ENCODE measurements around the gene FAM184A.

The FAM184A gene

DNA sequence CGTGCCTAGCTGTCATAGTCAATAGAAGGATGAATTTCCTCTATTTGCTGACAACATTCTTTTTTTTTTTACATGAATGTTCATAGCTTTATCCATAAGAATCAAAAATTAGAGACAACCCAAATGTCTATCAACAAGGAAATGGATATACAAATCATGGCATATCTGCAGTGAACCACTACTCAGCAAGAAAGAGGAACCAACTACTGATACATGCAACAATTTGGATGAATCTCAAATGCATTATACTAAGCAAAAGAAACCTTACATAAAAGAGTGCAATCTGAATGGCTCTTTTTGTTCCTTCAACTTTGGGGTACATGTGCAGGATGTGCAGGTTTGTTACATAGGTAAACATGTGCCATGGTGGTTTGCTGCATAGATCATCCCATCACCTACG lies 125.8 kb downstream of the FAM184A start:
- no peak for DNase-seq

DNA sequence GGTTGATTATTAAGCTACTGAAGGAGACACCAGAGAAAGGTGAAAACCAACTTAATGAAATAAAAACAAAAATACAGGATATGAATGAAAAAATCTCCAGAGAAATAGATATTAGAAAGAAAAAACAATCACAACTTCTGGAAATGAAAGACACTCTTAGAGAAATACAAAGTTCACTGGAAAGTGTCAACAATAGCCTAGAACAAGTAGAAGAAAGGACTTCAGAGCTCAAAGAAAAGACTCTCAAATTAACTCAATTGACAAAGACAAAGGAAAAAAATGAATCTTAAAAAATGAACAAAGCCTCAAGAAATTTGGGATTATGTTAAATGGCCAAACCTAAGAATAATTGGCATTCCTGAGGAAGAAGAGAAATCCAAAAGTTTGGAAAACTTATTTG lies 133.2 kb downstream of the FAM184A start:
- DNase-seq: no peak

DNA sequence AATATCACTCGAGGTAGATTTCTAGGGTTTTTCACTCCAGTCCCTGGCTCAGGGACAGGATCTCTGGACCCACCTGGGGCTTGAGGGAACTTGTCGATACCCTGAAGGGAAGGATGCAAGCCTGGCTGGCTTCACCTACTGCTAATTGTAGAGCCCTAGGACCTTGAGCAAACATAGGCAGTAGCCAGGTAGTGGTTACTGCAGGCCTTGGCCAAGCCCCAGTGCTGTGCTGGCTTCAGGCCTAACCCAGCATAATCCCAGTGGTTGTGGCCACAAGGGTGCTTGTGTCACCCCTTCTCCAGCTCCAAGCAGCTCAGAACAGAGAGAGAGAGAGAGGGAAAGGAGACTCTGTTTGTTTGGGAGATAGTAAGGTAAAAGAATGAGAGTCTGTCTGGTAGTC lies 137.7 kb downstream of the FAM184A start:
- DNase-seq: no peak

DNA sequence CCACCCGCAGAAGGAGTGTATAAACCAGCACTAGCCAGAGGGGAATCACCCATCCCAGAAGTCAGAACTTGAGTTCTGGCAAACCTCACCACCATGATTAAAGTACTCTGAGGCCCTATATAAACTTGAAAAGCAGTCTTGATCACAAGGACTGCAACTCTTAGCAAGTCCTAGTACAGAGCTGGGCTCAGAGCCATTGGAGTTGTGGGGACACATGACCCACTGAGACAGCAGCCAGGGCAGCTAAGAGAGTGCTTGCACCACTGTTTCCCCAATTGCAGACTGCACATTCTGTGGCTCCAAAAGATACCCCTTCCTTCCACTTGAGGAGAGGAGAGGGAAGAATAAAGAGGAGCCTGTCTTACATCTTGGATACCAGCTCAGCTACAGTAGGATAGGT lies 138.8 kb downstream of the FAM184A start:
- no peak for DNase-seq

DNA sequence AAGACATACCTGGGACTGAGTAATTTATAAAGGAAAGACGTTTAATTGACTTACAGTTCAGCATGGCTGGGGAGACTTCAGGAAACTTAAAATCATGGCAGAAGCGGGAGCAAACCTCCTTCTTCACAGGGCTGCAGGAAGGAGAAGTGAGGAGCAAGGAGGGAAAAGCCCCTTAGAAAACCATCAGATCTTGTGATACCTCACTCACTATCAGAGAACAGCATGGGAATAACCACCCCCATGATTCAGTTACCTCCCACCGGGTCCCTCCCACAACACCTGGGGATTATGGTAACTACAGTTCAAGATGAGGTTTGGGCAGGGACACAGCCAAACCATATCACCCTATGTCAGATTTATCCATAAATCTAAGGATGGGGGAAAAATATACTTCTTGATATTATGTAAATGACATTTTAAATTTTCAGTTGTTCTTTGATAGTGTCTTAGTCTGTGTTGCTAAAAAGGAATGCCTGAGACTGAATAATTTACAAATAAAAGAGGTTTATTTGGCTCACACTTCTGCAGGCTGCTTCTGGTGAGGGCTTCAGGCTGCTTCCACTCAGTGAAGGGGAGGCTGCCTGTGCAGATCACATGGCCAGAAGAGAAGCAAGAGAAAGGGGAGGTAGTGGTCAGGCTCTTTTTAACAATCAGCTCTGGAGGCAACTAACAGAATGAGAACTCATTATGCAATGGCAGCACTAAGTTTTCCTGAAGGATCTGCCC lies 142.3 kb downstream of the FAM184A start:
- no peak for DNase-seq

DNA sequence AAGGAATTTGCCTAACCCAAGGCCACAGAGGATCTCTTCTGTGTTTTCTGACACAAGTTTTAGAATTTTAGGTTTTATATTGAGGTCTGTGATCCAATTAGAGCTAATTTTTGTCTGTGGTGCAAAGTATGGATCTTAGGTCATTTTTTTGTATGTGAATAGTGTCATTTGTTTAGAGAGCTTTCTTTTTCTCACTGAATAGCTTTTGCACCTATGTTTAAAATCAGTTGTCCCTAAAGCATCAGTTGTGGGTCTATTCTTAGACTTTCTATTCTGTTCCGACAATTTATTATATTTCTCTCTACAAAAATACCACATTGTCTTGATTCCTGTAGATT lies 143.2 kb downstream of the FAM184A start:
- DNase-seq: no peak

DNA sequence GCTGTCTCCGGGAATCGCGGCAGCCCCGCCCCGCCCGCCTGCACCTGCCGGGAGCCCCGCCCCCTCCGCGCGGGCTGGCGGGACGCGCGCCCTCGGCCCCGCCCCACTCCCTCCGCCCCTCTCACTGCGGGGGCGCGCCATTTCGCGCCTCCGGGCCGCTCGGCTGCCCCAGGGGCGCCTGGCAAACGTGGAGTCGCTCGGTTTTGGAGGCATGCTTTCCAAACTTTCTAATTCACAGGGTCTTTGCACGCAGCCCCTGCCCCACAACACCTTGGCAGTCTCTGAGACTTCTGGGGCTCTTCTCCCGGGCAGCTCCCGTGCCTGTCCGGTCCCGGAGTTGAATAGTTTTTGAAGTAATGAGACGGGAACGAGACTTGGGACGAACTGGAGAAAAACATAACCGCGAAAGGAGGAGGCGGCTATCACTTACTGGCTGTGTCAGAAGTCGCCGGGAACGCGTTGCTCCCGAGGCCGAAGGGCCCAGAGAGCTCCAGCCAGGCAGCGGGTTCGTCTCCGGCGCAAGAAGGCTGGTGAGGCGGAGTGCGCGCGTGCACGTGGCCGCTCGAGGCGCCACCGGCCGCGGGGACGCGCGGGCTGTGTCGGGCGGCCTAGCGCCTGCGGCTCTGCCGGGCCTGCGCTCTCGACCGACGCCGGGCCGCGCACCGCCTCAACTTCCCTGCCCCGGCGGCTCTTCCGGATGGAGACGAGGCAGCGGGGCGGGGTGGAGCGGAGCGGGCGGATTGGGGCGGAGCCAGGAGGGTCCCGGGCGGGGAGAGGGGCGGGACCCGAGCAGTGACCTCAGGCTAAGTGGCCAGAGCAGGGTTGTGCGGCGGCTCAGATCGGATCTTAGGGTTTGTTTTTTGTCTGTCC lies 143.8 kb downstream of the FAM184A start, which contains the start of gene MCM9:
Gene MCM9, minus strand, starts transcription at position 699 of the 870 bp plus-strand sequence. CDS start 3,436 bp downstream, outside the sequence.
- peak; percentile 60 for DNase-seq

DNA sequence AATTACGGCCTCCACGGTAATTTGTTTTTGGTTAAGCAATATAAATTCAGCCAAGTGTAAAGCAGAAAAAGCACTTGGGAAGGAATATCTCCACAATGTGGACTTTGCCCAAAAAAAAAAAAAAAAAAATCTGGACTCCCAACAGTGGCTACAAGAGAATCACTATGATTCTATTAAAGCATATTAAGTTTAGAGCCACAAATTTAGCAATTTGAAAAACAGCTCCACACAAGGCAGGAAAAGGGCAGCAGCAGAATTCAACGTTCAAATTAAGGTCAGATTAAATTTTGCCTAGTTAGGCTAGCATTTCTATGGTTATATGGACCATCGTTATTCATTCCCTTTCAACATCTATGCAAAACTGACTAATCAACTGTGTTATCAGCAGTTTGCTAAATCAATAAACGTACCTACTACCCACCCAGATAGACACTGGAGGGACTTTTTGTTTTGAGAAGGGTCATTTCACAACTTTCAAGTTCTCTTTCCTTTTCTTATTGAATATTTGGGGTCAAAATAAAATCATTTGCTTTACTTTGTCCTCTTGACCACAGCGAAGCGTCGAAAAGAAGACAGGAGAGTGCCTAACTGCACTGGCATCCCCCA lies 144.5 kb downstream of the FAM184A start:
- DNase-seq: no peak

DNA sequence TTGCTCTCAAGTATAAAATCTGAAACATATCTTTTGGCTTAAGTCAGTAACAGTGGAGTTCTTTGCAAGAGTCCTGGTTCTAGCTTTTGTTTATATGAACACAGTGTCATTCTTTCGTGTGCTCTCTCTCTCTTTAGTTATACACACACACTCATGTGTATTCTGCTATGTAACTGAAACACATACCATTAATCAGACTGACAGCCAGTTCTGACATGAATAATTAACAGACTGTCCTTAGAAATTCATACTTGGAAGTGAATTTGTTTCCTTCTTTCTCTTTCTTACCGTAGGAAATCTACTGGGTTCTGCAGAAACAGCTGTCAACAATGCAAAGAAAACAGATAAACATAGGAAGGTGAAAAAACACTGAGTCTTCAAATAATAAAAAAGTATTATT lies 146.0 kb downstream of the FAM184A start:
- no peak for DNase-seq

DNA sequence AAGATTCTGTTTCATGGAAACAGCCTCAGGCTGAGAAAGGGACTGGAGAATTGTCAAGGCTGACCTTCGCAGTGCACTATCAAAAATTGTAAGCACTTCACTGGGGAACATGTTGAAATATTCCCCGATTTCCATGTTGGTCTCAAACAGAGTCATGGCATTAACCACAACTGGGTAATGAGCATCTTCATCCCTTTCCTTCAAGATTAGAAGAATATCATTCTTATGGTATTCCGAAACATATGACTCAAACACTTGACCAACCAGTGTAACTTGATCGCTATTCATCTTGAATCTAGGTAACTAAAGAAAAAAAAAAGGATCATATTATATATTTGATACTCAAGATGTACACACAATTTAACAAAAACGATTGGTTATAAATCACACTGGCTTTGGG lies 147.0 kb downstream of the FAM184A start:
- no peak for DNase-seq

DNA sequence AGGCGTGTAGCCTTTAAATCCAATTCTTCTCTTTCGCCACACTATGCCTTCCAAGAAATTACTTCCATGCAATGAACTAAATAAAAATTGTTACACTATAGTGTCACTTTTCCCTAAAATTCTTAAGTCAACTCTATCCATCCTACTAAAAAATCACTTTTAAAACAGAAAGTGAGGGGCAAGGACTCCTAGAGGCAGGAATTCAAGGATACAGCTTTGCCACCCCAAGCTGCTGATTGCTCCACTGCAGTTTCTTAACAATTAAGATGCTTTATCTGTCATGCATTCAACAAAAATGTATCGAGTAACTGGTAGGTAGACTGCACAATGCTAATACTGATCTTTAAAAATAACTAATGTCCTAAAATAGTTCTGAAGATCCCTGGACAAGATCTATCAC lies 147.8 kb downstream of the FAM184A start:
- DNase-seq: no peak

DNA sequence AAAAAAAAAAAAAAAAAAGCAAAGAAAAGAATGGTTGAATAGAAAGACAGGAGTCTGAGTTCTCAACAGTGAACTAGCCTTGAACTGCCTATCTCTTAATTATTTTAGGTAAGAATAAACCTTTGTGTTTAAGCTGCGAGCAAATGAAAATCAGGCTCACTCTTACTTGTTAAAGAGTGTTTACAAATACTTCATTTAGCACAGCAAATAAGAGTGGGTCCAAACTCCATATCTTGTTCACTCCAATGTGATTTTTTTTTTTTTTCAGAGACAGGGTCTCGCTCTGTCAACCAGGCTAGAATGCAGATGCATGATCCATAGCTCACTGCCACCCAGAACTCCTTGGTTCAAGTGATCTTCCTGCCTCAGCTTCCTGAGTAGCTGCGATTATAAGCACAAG lies 155.4 kb downstream of the FAM184A start:
- DNase-seq: no peak

DNA sequence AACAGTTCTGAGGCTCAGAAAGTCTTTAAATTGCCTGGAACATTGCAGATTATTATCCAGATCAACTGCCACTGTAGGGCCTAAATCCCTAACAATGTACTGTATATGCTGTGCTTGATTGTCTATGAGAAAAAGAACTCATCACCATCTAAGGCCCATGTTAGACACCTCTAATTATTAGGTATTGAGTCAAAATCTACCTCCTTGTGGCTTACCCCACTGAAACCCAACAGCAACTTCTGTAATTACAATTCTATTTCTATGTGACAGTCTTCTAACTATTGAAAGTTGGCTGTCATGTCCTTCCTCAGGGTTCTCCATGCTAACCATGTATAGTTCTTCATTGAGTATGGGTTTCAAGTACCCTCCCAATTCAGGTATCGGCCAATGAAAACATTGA lies 157.4 kb downstream of the FAM184A start:
- no peak for DNase-seq

DNA sequence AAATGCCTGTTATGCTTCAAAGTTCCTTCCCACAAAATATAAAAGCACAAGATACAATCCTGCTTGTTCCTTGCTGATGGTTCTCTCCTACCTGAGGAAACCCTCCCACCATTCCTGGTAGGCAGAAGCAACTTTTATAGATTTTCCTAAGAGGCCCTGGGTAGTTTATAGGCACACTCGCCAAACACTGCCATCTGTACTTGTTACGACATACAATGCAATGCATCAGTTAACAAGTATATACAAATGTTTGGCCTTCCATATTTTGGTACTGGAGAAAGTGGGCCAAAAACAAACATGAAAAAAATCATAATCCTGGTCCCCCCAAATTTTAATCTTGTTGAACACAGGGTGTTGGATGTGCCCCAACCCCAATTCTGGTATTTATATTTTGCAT lies 160.1 kb downstream of the FAM184A start:
- DNase-seq: no peak

DNA sequence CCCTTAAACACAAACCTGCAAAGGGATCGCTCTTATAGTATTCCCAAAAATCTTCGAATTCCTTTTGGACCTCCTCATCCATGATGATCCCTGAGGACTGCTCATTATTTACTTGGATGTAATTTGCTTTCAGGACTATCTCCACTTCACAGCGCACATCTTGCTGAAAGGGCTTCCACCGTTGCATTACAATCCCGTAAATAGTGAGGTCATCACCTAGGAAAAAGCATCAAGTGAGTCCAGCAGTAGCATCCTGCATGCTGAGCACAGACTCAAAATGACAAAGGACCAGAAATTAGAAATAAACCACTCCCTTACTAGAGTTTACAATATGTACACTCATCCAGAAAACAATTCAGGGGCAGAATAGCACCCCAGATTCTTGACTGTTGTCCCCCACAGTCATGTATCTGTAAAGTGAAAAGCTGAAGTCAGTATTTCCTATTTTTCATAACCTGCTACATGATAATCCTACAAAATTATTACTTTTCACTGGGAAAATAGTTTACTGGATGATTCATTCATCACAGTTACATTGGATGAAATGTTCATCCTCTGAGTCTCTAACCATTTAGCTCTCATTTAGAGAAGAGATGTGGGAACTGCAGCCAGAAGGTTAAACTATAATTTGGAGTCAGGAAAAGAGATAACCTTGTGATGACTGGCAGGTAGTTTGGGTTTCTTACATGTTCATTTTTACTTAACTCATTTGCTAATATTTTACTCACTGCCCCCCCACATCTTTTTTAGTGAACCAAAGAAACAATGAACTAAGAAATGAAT lies 160.7 kb downstream of the FAM184A start:
- no peak for DNase-seq

DNA sequence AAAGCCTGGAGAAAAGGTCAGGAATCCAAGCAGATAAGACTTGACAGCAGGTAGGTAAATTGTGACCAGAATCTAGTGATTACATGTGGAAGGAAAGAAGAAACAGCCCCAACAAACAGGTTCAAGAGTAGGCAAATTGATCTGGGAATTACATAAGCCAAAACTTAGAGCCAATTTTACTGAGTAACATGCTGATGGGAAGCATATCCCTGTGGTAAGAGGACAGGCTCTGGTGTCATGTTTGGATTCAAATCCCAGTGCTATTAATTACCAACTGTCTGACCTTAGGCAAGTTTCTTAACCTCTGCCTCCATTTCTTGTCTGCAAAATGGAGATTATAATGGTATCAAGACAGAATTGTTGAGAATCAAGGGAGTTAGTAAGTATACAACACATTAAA lies 163.9 kb downstream of the FAM184A start:
- DNase-seq: no peak

DNA sequence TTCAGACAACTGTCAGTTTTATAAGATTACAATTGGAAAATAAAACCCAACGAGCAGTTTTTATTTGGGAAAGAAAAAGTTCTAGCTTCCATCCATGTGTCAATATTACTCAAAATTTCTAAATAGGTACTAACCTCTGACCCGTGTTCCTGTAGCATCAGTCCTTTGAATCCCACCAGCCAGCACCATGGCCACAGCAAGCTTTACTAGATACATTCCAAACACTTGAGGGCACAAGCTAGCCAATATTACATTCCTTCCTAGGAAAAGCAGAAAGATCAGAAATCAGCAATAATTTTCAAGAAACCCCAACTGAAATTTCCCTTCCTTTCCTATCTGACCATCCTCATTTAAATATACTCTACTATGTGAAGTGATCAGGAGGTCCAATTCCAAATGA lies 165.3 kb downstream of the FAM184A start:
- no peak for DNase-seq

DNA sequence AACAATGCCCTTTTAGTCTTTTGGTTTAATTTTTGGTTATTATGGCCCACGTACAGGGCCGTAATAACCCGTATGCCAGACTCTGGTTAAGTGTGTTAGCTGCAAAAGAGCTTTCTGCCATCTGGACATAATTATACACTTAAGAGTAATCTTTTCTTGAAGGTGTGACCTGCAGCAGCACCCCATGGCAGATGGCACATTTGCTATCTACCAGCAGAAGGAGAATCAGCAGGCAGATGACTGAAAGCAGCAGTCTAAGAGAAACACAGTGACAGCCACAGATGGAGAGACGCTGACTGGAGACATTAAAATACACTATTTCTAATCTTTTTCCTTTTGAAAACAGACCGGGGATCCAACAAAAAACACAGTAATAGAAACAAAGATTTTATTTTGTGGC lies 165.8 kb downstream of the FAM184A start:
- DNase-seq: peak; percentile 19

All from COR-L47 (cell line).